Prostate gland (tissue), 2 donors: ENCODE measurements around the gene SIRT7. TPM values are rescaled to one million over a fixed set of nuclear protein-coding genes. Genes with fewer than 3 reads are reported as not detected.
A peak's percentile ranks its signal among the peaks of the same experiment; 100 is the strongest.

Source experiments
- DNase-seq: peaks from one replicate; pipeline ENCODE4 v3.0.0-alpha.2; 2019; ENCODE audit warnings: low spot score
- H3K27ac ChIP-seq, 2 donors: fragments of 200-600 bp; sonication (generic); 2 replicates each; pipeline ENCODE4 v1.5.1; 2017 to 2019
- H3K27me3 ChIP-seq: fragments of 200-600 bp; sonication (generic); replicated peaks from 2 replicates; pipeline ENCODE4 v1.5.1; 2019; ENCODE audit not compliant: insufficient read depth
- H3K36me3 ChIP-seq, 2 donors: fragments of 200-600 bp; sonication (generic); 1 replicate in 1 of 2; 2 replicates in 1 of 2; pipeline versions ENCODE4 v1.5.1 to v1.8.1; 2017 to 2019
- H3K4me1 ChIP-seq: fragments of 200-600 bp; sonication (generic); replicated peaks from 2 replicates; pipeline ENCODE4 v1.5.1; 2019
- H3K4me3 ChIP-seq, 2 donors: fragments of 200-600 bp; sonication (generic); 2 replicates each; pipeline ENCODE4 v1.5.1; 2017 to 2019
- H3K9me3 ChIP-seq: fragments of 200-600 bp; sonication (generic); 2 replicates; pipeline ENCODE4 v1.5.1; 2017
- POLR2A ChIP-seq: fragments of 450-650 bp; IDR thresholded peaks from one replicate; pipeline ENCODE4 v1.6.1; 2016; ENCODE audit warnings: antibody characterized with exemption, mild to moderate bottlenecking
- POLR2AphosphoS5 ChIP-seq: sonication (generic); formaldehyde crosslinking; IDR thresholded peaks from one replicate; pipeline ENCODE4 v1.6.1; 2017; ENCODE audit warnings: antibody characterized with exemption
- WGBS: methylation state at CpG from one replicate; pipeline ENCODE4 v1.1.5; 2018; 5-methylcytosine and 5-hydroxymethylcytosine counted together
- intact Hi-C: fragments of 100-400 bp; cut with DNase I; formaldehyde crosslinking; loops from one replicate; pipeline ENCODE4 v1.14.2; 2022
- total RNA-seq, 2 donors: library from RNA; depleted of rRNA; stranded (reverse); fragments of >200 nt; gene quantifications; one replicate each; pipeline ENCODE4 v1.1.0, GENCODE V29; 2016
- TF ChIP-seq, protein P1 (sequence below), 4 experiments: fragments of 200-600 bp in 2 of 4; fragments of 450-650 bp in 2 of 4; sonication (generic) in 2 of 4; IDR thresholded peaks; 1 replicate in 3 of 4; 2 replicates in 1 of 4; pipeline ENCODE4 v1.5.1; 2016 to 2019; ENCODE audit warnings: antibody characterized with exemption in 4 of 4, mild to moderate bottlenecking in 2 of 4, moderate library complexity in 2 of 4

The SIRT7 gene
- total RNA-seq, 2 donors from 2014 or later, result 22.4 to 39.9 TPM

DNA sequence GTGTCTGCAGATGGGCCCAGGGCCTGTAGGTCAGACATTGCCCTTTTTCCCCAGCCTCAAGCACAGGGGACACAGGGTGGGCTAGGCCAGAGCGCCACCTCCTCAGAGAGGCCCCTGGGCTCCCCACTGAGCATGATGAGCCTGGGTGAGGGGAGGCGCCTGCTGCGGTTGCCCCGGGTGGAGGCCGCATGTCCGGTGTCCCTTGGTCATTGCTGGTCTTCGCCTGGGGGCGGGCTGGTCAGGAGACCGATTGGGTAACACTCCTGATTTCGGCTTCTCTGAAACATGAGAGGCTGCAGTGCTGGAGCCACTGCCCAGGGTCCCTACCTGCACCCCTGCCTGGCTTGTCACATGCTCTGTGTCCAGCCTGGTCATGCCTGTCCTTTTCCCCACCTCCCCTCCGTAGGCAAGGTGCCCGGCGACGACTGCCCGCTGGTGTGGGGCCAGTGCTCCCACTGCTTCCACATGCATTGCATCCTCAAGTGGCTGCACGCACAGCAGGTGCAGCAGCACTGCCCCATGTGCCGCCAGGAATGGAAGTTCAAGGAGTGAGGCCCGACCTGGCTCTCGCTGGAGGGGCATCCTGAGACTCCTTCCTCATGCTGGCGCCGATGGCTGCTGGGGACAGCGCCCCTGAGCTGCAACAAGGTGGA lies 18.3 kb downstream of the SIRT7 start:
- H3K9me3 ChIP-seq, result no peaks in the 10 kb centered on the region
- peaks cover 4% of the 10 kb centered on the region for H3K4me1 ChIP-seq
- intact Hi-C loops, result no loop called here
- TF ChIP-seq POLR2A (no peak), POLR2AphosphoS5 (no peak)
- TF ChIP-seq, protein P1, sequence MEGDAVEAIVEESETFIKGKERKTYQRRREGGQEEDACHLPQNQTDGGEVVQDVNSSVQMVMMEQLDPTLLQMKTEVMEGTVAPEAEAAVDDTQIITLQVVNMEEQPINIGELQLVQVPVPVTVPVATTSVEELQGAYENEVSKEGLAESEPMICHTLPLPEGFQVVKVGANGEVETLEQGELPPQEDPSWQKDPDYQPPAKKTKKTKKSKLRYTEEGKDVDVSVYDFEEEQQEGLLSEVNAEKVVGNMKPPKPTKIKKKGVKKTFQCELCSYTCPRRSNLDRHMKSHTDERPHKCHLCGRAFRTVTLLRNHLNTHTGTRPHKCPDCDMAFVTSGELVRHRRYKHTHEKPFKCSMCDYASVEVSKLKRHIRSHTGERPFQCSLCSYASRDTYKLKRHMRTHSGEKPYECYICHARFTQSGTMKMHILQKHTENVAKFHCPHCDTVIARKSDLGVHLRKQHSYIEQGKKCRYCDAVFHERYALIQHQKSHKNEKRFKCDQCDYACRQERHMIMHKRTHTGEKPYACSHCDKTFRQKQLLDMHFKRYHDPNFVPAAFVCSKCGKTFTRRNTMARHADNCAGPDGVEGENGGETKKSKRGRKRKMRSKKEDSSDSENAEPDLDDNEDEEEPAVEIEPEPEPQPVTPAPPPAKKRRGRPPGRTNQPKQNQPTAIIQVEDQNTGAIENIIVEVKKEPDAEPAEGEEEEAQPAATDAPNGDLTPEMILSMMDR (IDR thresholded peaks at IDR 0.05), result no peak
- H3K4me3 ChIP-seq, result no peak overlapping the region
- H3K27ac ChIP-seq, result no peak overlapping the region
- H3K36me3 ChIP-seq, result peaks cover 0 to 5% of the 10 kb centered on the region in 2 donors
- no peak for DNase-seq
- no peaks in the 10 kb centered on the region for H3K27me3 ChIP-seq
- 95% methylated on average over 21 of the region's 22 CpGs for WGBS

DNA sequence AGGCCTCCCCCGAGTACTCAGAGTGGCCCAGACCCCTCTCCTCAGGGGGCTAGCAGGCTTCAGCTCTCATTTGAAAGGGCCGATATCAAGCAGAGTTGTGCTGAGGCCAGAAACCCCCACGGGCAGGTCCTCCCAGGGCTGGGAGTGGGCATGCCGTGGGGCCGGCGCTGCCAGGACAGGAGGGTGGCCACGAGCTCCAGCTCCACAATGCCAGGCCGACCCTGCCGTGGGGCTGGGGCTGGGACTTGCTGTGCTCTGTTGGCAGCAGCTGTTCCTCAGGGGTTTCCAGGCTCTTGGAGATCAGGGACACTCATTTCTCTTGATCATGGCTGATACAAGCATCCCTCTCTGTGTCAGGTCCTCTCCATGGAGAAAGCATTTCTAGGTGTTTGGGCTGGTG lies 19.1 kb downstream of the SIRT7 start:
- H3K4me3 ChIP-seq, result no peak overlapping the region
- peaks cover 0 to 5% of the 10 kb centered on the region in 2 donors for H3K36me3 ChIP-seq
- peaks cover 4% of the 10 kb centered on the region for H3K4me1 ChIP-seq
- intact Hi-C loops, result no loop called here
- 88% methylated on average over 9 of the region's 9 CpGs for WGBS
- no peaks in the 10 kb centered on the region for H3K27me3 ChIP-seq
- TF ChIP-seq POLR2AphosphoS5 (no peak), POLR2A (no peak)
- TF ChIP-seq, protein P1 (IDR thresholded peaks at IDR 0.05), result no peak
- no peak overlapping the region for H3K27ac ChIP-seq
- H3K9me3 ChIP-seq, result no peaks in the 10 kb centered on the region
- DNase-seq, result no peak

DNA sequence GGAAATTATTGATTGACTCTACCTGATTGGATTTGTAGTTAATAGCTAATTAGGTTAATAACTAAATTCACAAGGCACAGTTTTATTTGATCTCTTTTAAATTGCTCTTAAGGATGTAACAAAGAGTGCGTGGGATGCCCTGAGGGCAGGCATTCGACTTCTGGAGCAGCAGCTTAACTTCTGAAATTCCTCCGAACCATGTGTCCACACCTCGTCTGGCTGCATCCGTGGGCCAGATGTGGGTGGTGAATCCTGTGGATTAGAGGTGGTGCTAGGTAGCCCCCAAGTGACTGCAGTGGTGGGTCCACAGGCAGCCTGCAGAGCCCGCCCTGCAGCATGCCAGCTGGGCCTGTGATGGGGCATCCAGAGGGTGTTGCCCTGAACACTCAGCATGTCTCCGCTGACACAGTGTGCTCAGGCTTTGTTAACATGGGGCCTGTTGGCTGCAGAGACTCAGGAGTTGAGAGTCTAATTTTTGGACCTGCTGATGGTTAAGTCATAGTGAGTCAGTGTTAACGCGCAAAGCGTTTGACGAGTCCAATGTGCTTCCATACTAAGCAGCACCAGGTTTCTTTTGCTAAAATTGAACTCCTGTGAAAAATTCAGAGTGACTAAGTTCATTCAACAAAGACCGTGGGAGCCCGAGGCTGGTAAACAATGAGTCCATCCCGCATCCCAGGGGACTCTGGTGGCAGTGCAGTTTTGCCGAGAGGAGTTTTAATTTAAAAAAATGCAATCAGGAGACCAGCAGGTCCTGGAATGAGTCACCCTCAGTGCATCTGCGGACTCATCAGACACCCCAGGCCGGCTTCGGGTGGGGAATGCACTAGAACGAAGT lies 19.7 kb downstream of the SIRT7 start:
- no peak for TF ChIP-seq POLR2A
- TF ChIP-seq, protein P1 (IDR thresholded peaks at IDR 0.05), result no peak
- Histone ChIP-seq H3K27ac (no peak overlapping the region), H3K4me1 (peaks cover 4% of the 10 kb centered on the region), H3K27me3 (no peaks in the 10 kb centered on the region), H3K36me3 (peaks cover 0 to 5% of the 10 kb centered on the region in 2 donors), H3K9me3 (no peaks in the 10 kb centered on the region), H3K4me3 (no peak overlapping the region)
- DNase-seq, result no peak
- intact Hi-C loops, result no loop called here
- WGBS, result 86% methylated on average over 19 of the region's 19 CpGs

DNA sequence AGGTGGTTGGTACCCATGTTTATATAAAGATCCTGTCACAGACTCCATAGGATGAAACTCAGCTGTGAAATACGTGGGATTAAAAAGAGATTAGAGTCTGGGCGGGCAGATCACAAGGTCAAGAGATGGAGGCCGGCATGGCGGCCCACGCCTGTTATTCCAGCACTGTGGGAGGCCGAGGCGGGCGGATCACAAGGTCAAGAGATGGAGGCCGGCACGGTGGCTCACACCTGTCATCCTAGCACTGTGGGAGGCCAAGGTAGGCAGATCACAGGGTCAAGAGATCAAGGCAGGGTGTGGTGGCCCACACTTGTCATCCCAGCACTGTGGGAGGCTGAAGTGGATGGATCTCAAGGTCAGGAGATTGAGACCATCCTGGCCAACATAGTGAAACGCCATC lies 22.6 kb downstream of the SIRT7 start:
- no peak for TF ChIP-seq POLR2A
- TF ChIP-seq, protein P1 (IDR thresholded peaks at IDR 0.05), result no peak
- H3K4me3 ChIP-seq, result no peak overlapping the region
- DNase-seq, result no peak
- WGBS, result 95% methylated on average over 11 of the region's 11 CpGs
- no peak overlapping the region for H3K27ac ChIP-seq
- peaks cover 0 to 5% of the 10 kb centered on the region in 2 donors for H3K36me3 ChIP-seq
- H3K27me3 ChIP-seq, result no peaks in the 10 kb centered on the region
- intact Hi-C loops, result no loop called here
- H3K4me1 ChIP-seq, result peaks cover 1% of the 10 kb centered on the region
- H3K9me3 ChIP-seq, result no peaks in the 10 kb centered on the region

DNA sequence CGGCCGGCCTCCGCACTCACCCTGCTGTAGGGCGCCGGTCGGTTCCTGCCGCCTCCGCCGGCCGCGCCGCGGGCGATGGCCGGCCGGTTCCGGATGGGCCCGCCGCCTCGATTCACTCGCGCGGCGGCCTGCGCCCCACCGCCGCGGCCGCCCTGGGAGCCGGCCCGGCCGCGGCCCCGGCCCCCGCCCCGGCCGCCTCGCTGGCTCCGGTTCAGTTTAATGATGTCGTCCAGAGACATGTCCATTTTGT lies 26.7 kb downstream of the SIRT7 start:
- no peak for DNase-seq
- TF ChIP-seq POLR2A (no peak), POLR2AphosphoS5 (no peak)
- TF ChIP-seq, protein P1 (IDR thresholded peaks at IDR 0.05), result no peak
- Histone ChIP-seq H3K36me3 (peaks cover 5 to 14% of the 10 kb centered on the region in 2 donors), H3K4me3 (peak overlapping the region; percentile 96 to 99), H3K27me3 (no peaks in the 10 kb centered on the region), H3K4me1 (peaks cover 5% of the 10 kb centered on the region), H3K27ac (peak overlapping the region; percentile 79 to 92), H3K9me3 (no peaks in the 10 kb centered on the region)
- WGBS, result no CpG with 5 or more reads among the region's 40 CpGs
- intact Hi-C loops, result no loop called here
